Brain microvascular endothelial cell (primary cell): ENCODE results near the gene ECHS1.

Experiments used
- DNase-seq: peaks from one replicate; pipeline ENCODE4 v3.0.0-alpha.2; 2020
- H3K27ac ChIP-seq: fragments of 250-450 bp; sonication (Bioruptor Pico); 2 replicates; pipeline ENCODE4 v1.5.1; 2020; ENCODE audit warnings: mild to moderate bottlenecking, moderate library complexity
- H3K27me3 ChIP-seq: fragments of 250-450 bp; sonication (Bioruptor Pico); replicated peaks from 2 replicates; pipeline ENCODE4 v1.5.1; 2020; ENCODE audit warnings: mild to moderate bottlenecking
- H3K36me3 ChIP-seq: fragments of 250-450 bp; sonication (Bioruptor Pico); replicated peaks from 2 replicates; pipeline ENCODE4 v1.5.1; 2020; ENCODE audit warnings: mild to moderate bottlenecking
- H3K4me3 ChIP-seq: 2 replicates; pipeline ENCODE4 v1.5.1; 2011; ENCODE audit warnings: low read depth, mild to moderate bottlenecking, control low read depth, low read length, moderate library complexity
- CTCF ChIP-seq: IDR thresholded peaks from 2 replicates; pipeline ENCODE4 v1.5.1; 2011; ENCODE audit warnings: low read depth, mild to moderate bottlenecking, moderate library complexity, low read length, control low read depth, inconsistent platforms; ENCODE audit errors: missing control alignments
- in situ Hi-C: cut with HindIII; loops from 2 replicates; pipeline ENCODE4 v1.10.0; 2017; ENCODE audit warnings: low sequenced_read_pairs, low pct_ligation_motif_present

Gene ECHS1

GRCh38 chr10:133401500-133401899 lies 28.3 kb upstream of the ECHS1 start:
- in situ Hi-C loops: no loop called here
- TF ChIP-seq CTCF: no peak
- Histone ChIP-seq H3K27me3 (no peaks in the 10 kb centered on the region), H3K4me3 (no peak overlapping the region), H3K36me3 (peaks cover 51% of the 10 kb centered on the region), H3K27ac (no peak overlapping the region)
- no peak for DNase-seq

GRCh38 chr10:133400624-133401424 lies 27.7 kb upstream of the ECHS1 start:
- Histone ChIP-seq H3K36me3 (peaks cover 56% of the 10 kb centered on the region), H3K27me3 (no peaks in the 10 kb centered on the region), H3K4me3 (no peak overlapping the region), H3K27ac (no peak overlapping the region)
- TF ChIP-seq CTCF: no peak
- DNase-seq: no peak
- in situ Hi-C loops: no loop called here

GRCh38 chr10:133399123-133399601 lies 26.0 kb upstream of the ECHS1 start:
- in situ Hi-C loops: no loop called here
- no peak for TF ChIP-seq CTCF
- Histone ChIP-seq H3K36me3 (peaks cover 50% of the 10 kb centered on the region), H3K27me3 (no peaks in the 10 kb centered on the region), H3K4me3 (no peak overlapping the region), H3K27ac (no peak overlapping the region)
- DNase-seq: no peak

GRCh38 chr10:133397938-133398337 lies 24.8 kb upstream of the ECHS1 start:
- no peak for TF ChIP-seq CTCF
- peaks cover 45% of the 10 kb centered on the region for H3K36me3 ChIP-seq

GRCh38 chr10:133396035-133396624 lies 23.0 kb upstream of the ECHS1 start:
- peaks cover 33% of the 10 kb centered on the region for H3K36me3 ChIP-seq
- no peak for DNase-seq
- H3K27me3 ChIP-seq: no peaks in the 10 kb centered on the region
- H3K27ac ChIP-seq: no peak overlapping the region
- no peak overlapping the region for H3K4me3 ChIP-seq
- in situ Hi-C loops: no loop called here
- no peak for TF ChIP-seq CTCF

More at GRCh38 chr10:133397938-133398337, 24.8 kb upstream of the ECHS1 start:
- Histone ChIP-seq H3K27ac (peak overlapping the region; percentile 71), H3K27me3 (no peaks in the 10 kb centered on the region), H3K4me3 (no peak overlapping the region)
- no peak for DNase-seq
- in situ Hi-C loops: no loop called here
